ENCODE results near the gene SLC38A9.
A peak's percentile ranks its signal among the peaks of the same experiment; 100 is the strongest.

SLC38A9 gene

DNA sequence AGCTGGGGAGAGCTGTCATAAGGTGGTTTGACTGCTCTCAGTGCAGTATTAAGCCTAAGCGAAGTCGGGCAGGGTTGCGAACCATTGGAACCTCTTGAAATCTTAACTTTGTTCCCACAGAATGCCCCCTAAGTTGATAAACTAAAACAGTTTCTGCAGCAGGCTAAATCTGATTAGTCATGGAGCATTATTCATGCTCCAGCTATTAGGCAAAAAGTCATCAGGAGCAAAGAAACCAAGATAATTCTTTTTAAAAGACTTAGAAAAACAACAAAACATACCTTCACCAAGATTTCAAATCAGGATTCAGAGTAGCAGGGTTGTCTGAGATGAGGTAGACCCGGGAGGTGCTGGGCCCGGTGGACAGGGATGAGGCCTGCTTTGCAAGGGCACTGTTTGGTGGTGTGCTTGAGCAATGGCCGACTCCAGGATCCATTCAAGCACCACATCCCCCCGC, 107.5 kb downstream of the SLC38A9 start:
- H3K4me3 ChIP-seq (ENCODE audit: low read depth, low read length) = no peak overlapping the region
- no peak for DNase-seq (ENCODE audit: low read depth)
- no peak for TF ChIP-seq MYC (IDR thresholded peaks at IDR 0.05; ENCODE audit: low read depth, low read length)
- TF ChIP-seq POLR2A (IDR thresholded peaks at IDR 0.05; ENCODE audit: extremely low read depth, insufficient read length) = no peak
- TF ChIP-seq, protein P1, sequence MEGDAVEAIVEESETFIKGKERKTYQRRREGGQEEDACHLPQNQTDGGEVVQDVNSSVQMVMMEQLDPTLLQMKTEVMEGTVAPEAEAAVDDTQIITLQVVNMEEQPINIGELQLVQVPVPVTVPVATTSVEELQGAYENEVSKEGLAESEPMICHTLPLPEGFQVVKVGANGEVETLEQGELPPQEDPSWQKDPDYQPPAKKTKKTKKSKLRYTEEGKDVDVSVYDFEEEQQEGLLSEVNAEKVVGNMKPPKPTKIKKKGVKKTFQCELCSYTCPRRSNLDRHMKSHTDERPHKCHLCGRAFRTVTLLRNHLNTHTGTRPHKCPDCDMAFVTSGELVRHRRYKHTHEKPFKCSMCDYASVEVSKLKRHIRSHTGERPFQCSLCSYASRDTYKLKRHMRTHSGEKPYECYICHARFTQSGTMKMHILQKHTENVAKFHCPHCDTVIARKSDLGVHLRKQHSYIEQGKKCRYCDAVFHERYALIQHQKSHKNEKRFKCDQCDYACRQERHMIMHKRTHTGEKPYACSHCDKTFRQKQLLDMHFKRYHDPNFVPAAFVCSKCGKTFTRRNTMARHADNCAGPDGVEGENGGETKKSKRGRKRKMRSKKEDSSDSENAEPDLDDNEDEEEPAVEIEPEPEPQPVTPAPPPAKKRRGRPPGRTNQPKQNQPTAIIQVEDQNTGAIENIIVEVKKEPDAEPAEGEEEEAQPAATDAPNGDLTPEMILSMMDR (IDR thresholded peaks at IDR 0.05; ENCODE audit: low read depth, low read length) = no peak
- TF ChIP-seq, protein P2, sequence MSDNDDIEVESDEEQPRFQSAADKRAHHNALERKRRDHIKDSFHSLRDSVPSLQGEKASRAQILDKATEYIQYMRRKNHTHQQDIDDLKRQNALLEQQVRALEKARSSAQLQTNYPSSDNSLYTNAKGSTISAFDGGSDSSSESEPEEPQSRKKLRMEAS (IDR thresholded peaks at IDR 0.05; ENCODE audit: low read depth, low read length) = no peak

DNA sequence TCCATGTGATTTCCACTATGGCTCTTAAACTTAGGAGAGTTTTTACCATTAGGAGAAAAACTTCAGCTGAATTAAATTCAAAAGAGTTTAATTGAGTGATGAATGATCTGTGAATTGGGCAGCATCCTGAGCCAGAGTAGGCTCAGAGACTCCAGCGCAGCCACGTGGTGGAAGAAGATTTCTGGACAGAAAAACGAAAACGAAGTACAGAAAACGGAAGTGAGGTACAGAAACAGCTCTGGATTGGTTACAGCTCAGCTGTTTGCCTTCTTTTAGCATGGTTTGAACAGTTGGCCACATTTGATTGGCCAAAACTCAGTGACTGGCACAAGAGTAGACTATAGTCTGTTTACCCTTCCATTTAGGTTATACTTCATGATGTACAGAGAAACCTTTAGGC, 108.2 kb downstream of the SLC38A9 start:
- no peak for DNase-seq (ENCODE audit: low read depth)
- TF ChIP-seq, protein P2 (IDR thresholded peaks at IDR 0.05; ENCODE audit: low read depth, low read length) = no peak
- TF ChIP-seq, protein P1 (IDR thresholded peaks at IDR 0.05; ENCODE audit: low read depth, low read length) = no peak
- TF ChIP-seq MYC (IDR thresholded peaks at IDR 0.05; ENCODE audit: low read depth, low read length) (no peak), POLR2A (IDR thresholded peaks at IDR 0.05; ENCODE audit: extremely low read depth, insufficient read length) (no peak)
- H3K4me3 ChIP-seq (ENCODE audit: low read depth, low read length) = no peak overlapping the region

DNA sequence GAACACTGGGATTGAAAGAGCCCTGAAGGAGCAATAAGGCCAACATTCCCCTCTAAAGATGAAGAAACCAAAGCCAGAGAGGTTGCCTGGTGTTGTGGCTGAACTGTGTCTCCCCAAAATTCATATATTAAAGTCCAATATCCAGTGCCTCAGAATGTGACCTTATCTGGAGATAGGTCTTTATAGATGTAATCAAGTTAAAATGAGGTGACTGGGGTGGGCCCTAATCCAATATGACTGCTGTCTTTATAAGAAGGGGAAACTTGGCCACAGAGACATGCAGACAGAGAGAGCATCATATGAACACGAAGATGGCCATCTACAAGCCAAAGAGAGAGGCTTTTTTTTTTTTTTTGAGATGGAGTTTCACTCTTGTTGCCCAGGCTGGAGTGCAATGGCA, 110.5 kb downstream of the SLC38A9 start:
- TF ChIP-seq, protein P1 (IDR thresholded peaks at IDR 0.05; ENCODE audit: low read depth, low read length) = no peak
- TF ChIP-seq, protein P2 (IDR thresholded peaks at IDR 0.05; ENCODE audit: low read depth, low read length) = no peak
- no peak for TF ChIP-seq POLR2A (IDR thresholded peaks at IDR 0.05; ENCODE audit: extremely low read depth, insufficient read length)
- TF ChIP-seq MYC (IDR thresholded peaks at IDR 0.05; ENCODE audit: low read depth, low read length) = no peak
- DNase-seq (ENCODE audit: low read depth) = no peak
- H3K4me3 ChIP-seq (ENCODE audit: low read depth, low read length) = no peak overlapping the region

DNA sequence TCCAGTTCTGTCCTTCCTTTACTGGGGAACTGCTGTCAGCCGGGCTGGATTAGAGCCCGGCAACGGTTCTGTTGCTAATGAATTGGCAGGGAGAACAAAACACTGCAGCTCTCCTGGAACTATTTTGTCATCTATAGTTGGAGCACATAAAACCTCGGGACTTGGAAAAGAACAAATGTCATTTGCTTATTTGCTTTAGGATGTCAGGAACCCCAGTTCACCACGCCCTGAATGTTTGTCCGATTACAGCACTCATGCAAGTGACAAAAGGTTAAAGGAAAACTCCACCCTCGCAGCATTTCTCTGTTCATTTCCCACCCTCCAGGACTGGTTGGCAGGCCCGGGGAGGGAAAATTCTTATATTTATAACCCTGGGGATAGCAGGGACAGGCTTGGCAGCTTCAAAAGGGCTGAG, 110.9 kb downstream of the SLC38A9 start:
- no peak overlapping the region for H3K4me3 ChIP-seq (ENCODE audit: low read depth, low read length)
- TF ChIP-seq, protein P2 (IDR thresholded peaks at IDR 0.05; ENCODE audit: low read depth, low read length) = no peak
- TF ChIP-seq MYC (IDR thresholded peaks at IDR 0.05; ENCODE audit: low read depth, low read length) (no peak), POLR2A (IDR thresholded peaks at IDR 0.05; ENCODE audit: extremely low read depth, insufficient read length) (no peak)
- TF ChIP-seq, protein P1 (IDR thresholded peaks at IDR 0.05; ENCODE audit: low read depth, low read length) = no peak
- no peak for DNase-seq (ENCODE audit: low read depth)

DNA sequence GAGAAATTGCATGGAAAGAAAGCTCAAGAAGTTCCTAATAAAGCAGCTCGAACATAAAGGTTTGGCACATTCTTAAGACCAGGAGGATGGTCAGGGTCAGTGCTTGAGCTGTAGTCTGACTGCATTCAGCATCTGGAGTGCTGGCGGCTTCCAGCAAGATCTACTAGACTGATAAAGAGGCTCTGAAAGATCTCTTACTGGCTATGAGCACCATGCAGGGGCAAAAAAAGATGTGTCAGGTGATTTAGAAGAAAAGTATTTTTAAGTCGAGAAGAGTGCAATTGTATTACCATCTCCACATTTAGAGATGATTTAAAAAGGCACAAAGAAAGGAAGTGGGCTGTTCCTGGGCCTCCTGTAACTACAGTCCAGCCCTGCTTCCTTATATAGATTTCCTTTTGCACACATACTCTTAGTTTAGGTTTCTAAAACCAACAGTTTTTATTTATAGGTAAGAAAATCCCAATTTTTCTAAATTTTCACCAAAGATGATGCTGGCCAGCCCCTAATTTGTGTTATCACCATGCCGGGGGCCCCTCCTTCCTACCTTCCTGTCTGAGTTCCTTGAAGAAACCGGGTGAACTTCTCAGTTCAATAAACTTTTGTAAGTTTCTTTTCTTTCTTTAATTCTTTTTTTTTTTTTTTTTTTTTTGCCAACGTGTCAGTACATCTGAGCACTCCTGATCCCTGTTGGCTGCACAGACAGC, 111.5 kb downstream of the SLC38A9 start:
- H3K4me3 ChIP-seq (ENCODE audit: low read depth, low read length) = no peak overlapping the region
- TF ChIP-seq MYC (IDR thresholded peaks at IDR 0.05; ENCODE audit: low read depth, low read length) (no peak), POLR2A (IDR thresholded peaks at IDR 0.05; ENCODE audit: extremely low read depth, insufficient read length) (no peak)
- TF ChIP-seq, protein P2 (IDR thresholded peaks at IDR 0.05; ENCODE audit: low read depth, low read length) = no peak
- TF ChIP-seq, protein P1 (IDR thresholded peaks at IDR 0.05; ENCODE audit: low read depth, low read length) = no peak
- DNase-seq (ENCODE audit: low read depth) = peak; percentile 11

All from NB4 (cell line).